ENCODE data around the gene LYVE1.
A peak's percentile ranks its signal among the peaks of the same experiment; 100 is the strongest.

LYVE1 gene

DNA sequence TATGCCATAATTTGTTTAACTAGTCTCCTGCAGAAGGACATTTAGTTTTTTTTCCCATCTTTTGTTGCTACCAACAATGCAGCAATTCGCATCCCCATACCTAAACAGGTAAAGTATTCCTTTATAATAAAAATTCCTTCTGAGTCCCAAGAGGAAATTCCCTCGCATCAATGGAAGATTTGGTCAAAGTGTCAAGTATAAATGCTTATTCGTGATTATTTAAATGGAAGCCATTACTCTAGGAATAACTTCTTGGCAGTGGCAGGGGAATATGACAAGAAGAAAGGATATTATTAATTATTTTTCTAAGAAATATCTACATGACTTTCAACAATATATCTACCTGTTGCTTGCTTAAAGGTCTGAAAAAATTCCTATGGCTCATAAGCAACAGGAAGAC, 53.0 kb downstream of the LYVE1 start:
- ATAC-seq (ENCODE audit: low read depth) = no peak
- H3K4me1 ChIP-seq (ENCODE audit: insufficient read depth, poor library complexity, severe bottlenecking) = peaks cover 20% of the 10 kb centered on the region
- no peaks in the 10 kb centered on the region for H3K27me3 ChIP-seq (ENCODE audit: insufficient read depth, poor library complexity, severe bottlenecking)
- H3K27ac ChIP-seq (ENCODE audit: poor library complexity, severe bottlenecking) = no peak overlapping the region
- H3K36me3 ChIP-seq (ENCODE audit: low read depth) = peaks cover 48% of the 10 kb centered on the region
- no peak overlapping the region for H3K4me3 ChIP-seq (ENCODE audit: severe bottlenecking)
- TF ChIP-seq, protein P1, sequence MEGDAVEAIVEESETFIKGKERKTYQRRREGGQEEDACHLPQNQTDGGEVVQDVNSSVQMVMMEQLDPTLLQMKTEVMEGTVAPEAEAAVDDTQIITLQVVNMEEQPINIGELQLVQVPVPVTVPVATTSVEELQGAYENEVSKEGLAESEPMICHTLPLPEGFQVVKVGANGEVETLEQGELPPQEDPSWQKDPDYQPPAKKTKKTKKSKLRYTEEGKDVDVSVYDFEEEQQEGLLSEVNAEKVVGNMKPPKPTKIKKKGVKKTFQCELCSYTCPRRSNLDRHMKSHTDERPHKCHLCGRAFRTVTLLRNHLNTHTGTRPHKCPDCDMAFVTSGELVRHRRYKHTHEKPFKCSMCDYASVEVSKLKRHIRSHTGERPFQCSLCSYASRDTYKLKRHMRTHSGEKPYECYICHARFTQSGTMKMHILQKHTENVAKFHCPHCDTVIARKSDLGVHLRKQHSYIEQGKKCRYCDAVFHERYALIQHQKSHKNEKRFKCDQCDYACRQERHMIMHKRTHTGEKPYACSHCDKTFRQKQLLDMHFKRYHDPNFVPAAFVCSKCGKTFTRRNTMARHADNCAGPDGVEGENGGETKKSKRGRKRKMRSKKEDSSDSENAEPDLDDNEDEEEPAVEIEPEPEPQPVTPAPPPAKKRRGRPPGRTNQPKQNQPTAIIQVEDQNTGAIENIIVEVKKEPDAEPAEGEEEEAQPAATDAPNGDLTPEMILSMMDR (IDR thresholded peaks at IDR 0.05; ENCODE audit: poor library complexity, severe bottlenecking) = no peak
- H3K9me3 ChIP-seq (ENCODE audit: severe bottlenecking) = no peaks in the 10 kb centered on the region
- no peak for DNase-seq (ENCODE audit: low spot score)

DNA sequence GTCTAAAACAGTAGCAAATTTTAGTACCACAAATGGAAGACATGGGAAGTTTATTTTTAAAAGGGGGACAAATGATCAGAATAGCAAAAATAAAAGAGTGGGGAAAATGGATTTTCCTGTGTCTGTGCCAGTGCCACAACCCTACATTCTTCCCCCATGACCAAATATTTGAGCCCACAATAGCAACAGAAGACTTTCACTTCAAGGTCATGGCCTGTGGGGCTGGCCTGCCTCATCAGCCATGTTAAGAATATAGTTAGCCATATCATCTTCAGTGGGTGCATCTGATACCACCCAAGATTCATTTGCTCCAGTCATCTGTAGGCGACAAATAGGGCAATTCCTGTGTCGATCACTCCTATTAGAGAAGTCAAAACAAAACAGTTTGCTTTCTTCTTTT, 53.8 kb downstream of the LYVE1 start:
- Histone ChIP-seq H3K9me3 (ENCODE audit: severe bottlenecking) (no peaks in the 10 kb centered on the region), H3K4me1 (ENCODE audit: insufficient read depth, poor library complexity, severe bottlenecking) (peaks cover 20% of the 10 kb centered on the region), H3K27ac (ENCODE audit: poor library complexity, severe bottlenecking) (no peak overlapping the region), H3K27me3 (ENCODE audit: insufficient read depth, poor library complexity, severe bottlenecking) (no peaks in the 10 kb centered on the region), H3K36me3 (ENCODE audit: low read depth) (peaks cover 41% of the 10 kb centered on the region), H3K4me3 (ENCODE audit: severe bottlenecking) (no peak overlapping the region)
- TF ChIP-seq, protein P1 (IDR thresholded peaks at IDR 0.05; ENCODE audit: poor library complexity, severe bottlenecking) = no peak
- DNase-seq (ENCODE audit: low spot score) = no peak
- ATAC-seq (ENCODE audit: low read depth) = no peak

DNA sequence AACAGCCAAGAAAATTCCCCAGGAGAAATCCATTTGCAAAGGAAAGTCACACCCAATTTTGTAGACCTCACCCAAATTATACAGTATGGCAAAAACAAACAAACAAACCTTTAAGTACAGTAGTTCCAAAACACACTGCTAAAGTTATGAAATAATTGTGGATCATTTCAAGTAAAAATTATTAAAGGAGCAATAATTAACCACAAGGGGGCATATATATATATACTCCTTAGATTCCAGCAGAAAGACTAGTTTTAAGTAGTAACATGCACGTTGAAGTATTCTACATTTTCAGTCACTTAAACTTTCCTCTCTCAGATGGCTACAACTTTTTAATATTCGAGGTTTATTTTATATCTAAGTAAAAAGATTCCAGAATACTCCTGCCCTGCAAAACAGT, 54.3 kb downstream of the LYVE1 start:
- no peak for ATAC-seq (ENCODE audit: low read depth)
- Histone ChIP-seq H3K27ac (ENCODE audit: poor library complexity, severe bottlenecking) (no peak overlapping the region), H3K9me3 (ENCODE audit: severe bottlenecking) (no peaks in the 10 kb centered on the region), H3K4me3 (ENCODE audit: severe bottlenecking) (no peak overlapping the region), H3K4me1 (ENCODE audit: insufficient read depth, poor library complexity, severe bottlenecking) (peaks cover 18% of the 10 kb centered on the region), H3K27me3 (ENCODE audit: insufficient read depth, poor library complexity, severe bottlenecking) (no peaks in the 10 kb centered on the region), H3K36me3 (ENCODE audit: low read depth) (peaks cover 36% of the 10 kb centered on the region)
- TF ChIP-seq, protein P1 (IDR thresholded peaks at IDR 0.05; ENCODE audit: poor library complexity, severe bottlenecking) = peak; percentile 63
- no peak for DNase-seq (ENCODE audit: low spot score)

DNA sequence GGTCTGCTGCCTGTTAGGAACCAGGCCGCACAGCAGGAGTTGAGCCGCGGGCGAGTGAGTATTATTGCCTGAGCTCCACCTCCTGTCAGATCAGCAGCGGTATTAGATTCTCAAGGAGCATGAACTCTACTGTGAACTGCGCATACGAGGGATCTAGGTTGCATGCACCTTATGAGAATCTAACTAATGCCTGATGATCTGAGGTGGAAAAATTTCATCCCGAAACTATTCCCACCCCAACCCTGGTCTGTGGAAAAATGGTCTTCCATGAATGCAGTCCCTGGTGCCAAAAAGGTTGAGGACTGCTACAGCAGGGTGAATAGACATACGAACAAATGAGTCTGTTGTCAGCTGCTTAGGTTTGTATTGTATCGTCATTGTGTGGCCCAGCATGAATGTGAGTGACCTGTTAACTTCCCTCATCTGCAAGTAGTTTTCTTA, 57.3 kb downstream of the LYVE1 start:
- H3K4me1 ChIP-seq (ENCODE audit: insufficient read depth, poor library complexity, severe bottlenecking) = no peaks in the 10 kb centered on the region

More for the DNA sequence above, 57.3 kb downstream of the LYVE1 start:
- Histone ChIP-seq H3K27ac (ENCODE audit: poor library complexity, severe bottlenecking) (no peak overlapping the region), H3K36me3 (ENCODE audit: low read depth) (peaks cover 28% of the 10 kb centered on the region), H3K27me3 (ENCODE audit: insufficient read depth, poor library complexity, severe bottlenecking) (no peaks in the 10 kb centered on the region), H3K9me3 (ENCODE audit: severe bottlenecking) (no peaks in the 10 kb centered on the region), H3K4me3 (ENCODE audit: severe bottlenecking) (no peak overlapping the region)
- ATAC-seq (ENCODE audit: low read depth) (no peak), DNase-seq (ENCODE audit: low spot score) (no peak)
- TF ChIP-seq, protein P1 (IDR thresholded peaks at IDR 0.05; ENCODE audit: poor library complexity, severe bottlenecking) = no peak
